Mesendoderm (in vitro differentiated cells): ENCODE results near the gene PSD.
A peak's percentile ranks its signal among the peaks of the same experiment; 100 is the strongest.

Experiments
- DNase-seq: peaks from one replicate; pipeline ENCODE4 v3.0.0; 2013
- H2AK5ac ChIP-seq: 2 replicates; pipeline ENCODE4 v1.6.1; 2013; ENCODE audit warnings: low read length, inconsistent platforms
- H2BK120ac ChIP-seq: 2 replicates; pipeline ENCODE4 v1.6.1; 2013; ENCODE audit warnings: low read depth, mild to moderate bottlenecking, low read length, moderate library complexity, mixed read lengths
- H2BK15ac ChIP-seq: replicated peaks from 2 replicates; pipeline ENCODE4 v1.6.1; 2013; ENCODE audit warnings: low read depth, mild to moderate bottlenecking, moderate library complexity
- H2BK5ac ChIP-seq: 2 replicates; pipeline ENCODE4 v1.6.1; 2013; ENCODE audit warnings: low read length, inconsistent platforms
- H3K18ac ChIP-seq: 2 replicates; pipeline ENCODE4 v1.6.1; 2013; ENCODE audit warnings: mild to moderate bottlenecking, low read length, mixed read lengths
- H3K23ac ChIP-seq: one replicate; pipeline ENCODE4 v1.6.1; 2013; ENCODE audit warnings: low read length
- H3K27ac ChIP-seq: 2 replicates; pipeline ENCODE4 v1.5.1; 2013; ENCODE audit warnings: low read depth, mild to moderate bottlenecking, inconsistent platforms, low read length, moderate library complexity
- H3K27me3 ChIP-seq: 2 replicates; pipeline ENCODE4 v1.6.1; 2013; ENCODE audit warnings: low read length, control low read depth, mild to moderate bottlenecking, inconsistent platforms; ENCODE audit not compliant: insufficient read depth, poor library complexity
- H3K36me3 ChIP-seq: 2 replicates; pipeline ENCODE4 v1.6.1; 2013; ENCODE audit warnings: low read length, inconsistent platforms; ENCODE audit not compliant: control insufficient read depth, insufficient read depth
- H3K4ac ChIP-seq: one replicate; pipeline ENCODE4 v1.6.1; 2013; ENCODE audit warnings: low read depth, mild to moderate bottlenecking, low read length, moderate library complexity
- H3K4me1 ChIP-seq: 2 replicates; pipeline ENCODE4 v1.6.1; 2013; ENCODE audit warnings: low read depth, low read length, inconsistent platforms; ENCODE audit not compliant: control insufficient read depth
- H3K4me2 ChIP-seq: 2 replicates; pipeline ENCODE4 v1.6.1; 2013; ENCODE audit warnings: low read length
- H3K4me3 ChIP-seq: 2 replicates; pipeline ENCODE4 v1.5.1; 2013; ENCODE audit warnings: mild to moderate bottlenecking, low read length
- H3K56ac ChIP-seq: one replicate; pipeline ENCODE4 v1.6.1; 2013; ENCODE audit warnings: low read length
- H3K79me1 ChIP-seq: 2 replicates; pipeline ENCODE4 v1.6.1; 2013; ENCODE audit warnings: low read length, inconsistent platforms
- H3K79me2 ChIP-seq: 2 replicates; pipeline ENCODE4 v1.6.1; 2013; ENCODE audit warnings: mild to moderate bottlenecking, low read length; ENCODE audit not compliant: control insufficient read depth, insufficient read depth
- H3K9ac ChIP-seq: 2 replicates; pipeline ENCODE4 v1.6.1; 2013; ENCODE audit warnings: low read length, inconsistent platforms
- H4K5ac ChIP-seq: one replicate; pipeline ENCODE4 v1.6.1; 2013; ENCODE audit warnings: low read length
- H4K8ac ChIP-seq: one replicate; pipeline ENCODE4 v1.6.1; 2013; ENCODE audit warnings: low read depth, mild to moderate bottlenecking, control low read depth, low read length, moderate library complexity
- WGBS: extraction: QIAGEN DNeasy Blood & Tissue Kit; methylation state at CpG from one replicate; pipeline ENCODE4 v1.1.7; 2013; ENCODE audit warnings: low lambda C conversion rate, missing lambda C conversion rate; ENCODE audit not compliant: insufficient coverage; ENCODE audit errors: extremely low coverage; 5-methylcytosine and 5-hydroxymethylcytosine counted together

PSD gene

GRCh38 chr10:102371295-102371694 is 47.3 kb downstream of the PSD start:
- H3K79me2 ChIP-seq, result no peaks in the 10 kb centered on the region
- H3K4me3 ChIP-seq, result no peak overlapping the region
- H2BK15ac ChIP-seq, result no peak overlapping the region
- no peak overlapping the region for H3K4me2 ChIP-seq
- H2BK5ac ChIP-seq, result no peak overlapping the region
- H3K36me3 ChIP-seq, result peaks cover 17% of the 10 kb centered on the region
- H3K18ac ChIP-seq, result no peak overlapping the region
- H3K4ac ChIP-seq, result no peak overlapping the region
- WGBS, result no CpG with 5 or more reads among the region's 2 CpGs
- no peak overlapping the region for H3K23ac ChIP-seq
- no peak overlapping the region for H3K27ac ChIP-seq
- no peak overlapping the region for H3K56ac ChIP-seq
- no peaks in the 10 kb centered on the region for H3K27me3 ChIP-seq
- H2BK120ac ChIP-seq, result no peak overlapping the region
- no peak overlapping the region for H4K8ac ChIP-seq
- no peaks in the 10 kb centered on the region for H3K79me1 ChIP-seq
- H3K4me1 ChIP-seq, result no peaks in the 10 kb centered on the region
- no peak for DNase-seq
- no peak overlapping the region for H3K9ac ChIP-seq
- no peak overlapping the region for H4K5ac ChIP-seq
- no peak overlapping the region for H2AK5ac ChIP-seq

- no peak overlapping the region for H3K4ac ChIP-seq
- H3K27me3 ChIP-seq, result no peaks in the 10 kb centered on the region
- H3K23ac ChIP-seq, result no peak overlapping the region
- no peak overlapping the region for H3K18ac ChIP-seq
- H3K4me3 ChIP-seq, result no peak overlapping the region
- H3K56ac ChIP-seq, result no peak overlapping the region
- H3K79me1 ChIP-seq, result no peaks in the 10 kb centered on the region
- no peak overlapping the region for H3K27ac ChIP-seq
- DNase-seq, result peak; percentile 89
- no peak overlapping the region for H4K5ac ChIP-seq
- H2AK5ac ChIP-seq, result no peak overlapping the region
- H3K79me2 ChIP-seq, result no peaks in the 10 kb centered on the region
- no peak overlapping the region for H2BK15ac ChIP-seq
- H3K36me3 ChIP-seq, result peaks cover 20% of the 10 kb centered on the region
- H3K9ac ChIP-seq, result no peak overlapping the region
- no peak overlapping the region for H4K8ac ChIP-seq
- no CpG with 5 or more reads among the region's 3 CpGs for WGBS
- H3K4me2 ChIP-seq, result no peak overlapping the region
- no peak overlapping the region for H2BK5ac ChIP-seq
- H2BK120ac ChIP-seq, result no peak overlapping the region
- no peaks in the 10 kb centered on the region for H3K4me1 ChIP-seq
Measured at GRCh38 chr10:102368077-102368476, 50.5 kb downstream of the PSD start.

- H4K5ac ChIP-seq, result no peak overlapping the region
- no peak overlapping the region for H3K9ac ChIP-seq
- no peak overlapping the region for H2BK120ac ChIP-seq
- H3K18ac ChIP-seq, result no peak overlapping the region
- H2BK15ac ChIP-seq, result no peak overlapping the region
- H2BK5ac ChIP-seq, result no peak overlapping the region
- H3K27me3 ChIP-seq, result no peaks in the 10 kb centered on the region
- no peak overlapping the region for H3K4me3 ChIP-seq
- no peak overlapping the region for H3K23ac ChIP-seq
- no peak overlapping the region for H3K4ac ChIP-seq
- peaks cover 20% of the 10 kb centered on the region for H3K36me3 ChIP-seq
- H3K56ac ChIP-seq, result no peak overlapping the region
- no peak for DNase-seq
- WGBS, result no CpG with 5 or more reads among the region's 1 CpG
- no peaks in the 10 kb centered on the region for H3K79me1 ChIP-seq
- H3K79me2 ChIP-seq, result no peaks in the 10 kb centered on the region
- H2AK5ac ChIP-seq, result no peak overlapping the region
- no peak overlapping the region for H3K27ac ChIP-seq
- H3K4me2 ChIP-seq, result no peak overlapping the region
- no peak overlapping the region for H4K8ac ChIP-seq
- H3K4me1 ChIP-seq, result no peaks in the 10 kb centered on the region
Measured at GRCh38 chr10:102367441-102367840, 51.1 kb downstream of the PSD start.

GRCh38 chr10:102358712-102359382 is 59.7 kb downstream of the PSD start:
- Histone ChIP-seq H3K9ac (no peak overlapping the region), H2BK120ac (no peak overlapping the region), H3K27ac (no peak overlapping the region), H3K56ac (no peak overlapping the region), H3K4me3 (no peak overlapping the region), H3K79me2 (no peaks in the 10 kb centered on the region), H3K18ac (no peak overlapping the region), H4K8ac (no peak overlapping the region), H3K4me2 (no peak overlapping the region), H2BK15ac (no peak overlapping the region), H2BK5ac (no peak overlapping the region), H3K27me3 (no peaks in the 10 kb centered on the region), H3K23ac (no peak overlapping the region), H2AK5ac (no peak overlapping the region), H3K79me1 (no peaks in the 10 kb centered on the region), H3K36me3 (peaks cover 12% of the 10 kb centered on the region), H4K5ac (no peak overlapping the region), H3K4me1 (no peaks in the 10 kb centered on the region), H3K4ac (no peak overlapping the region)
- WGBS, result no CpG with 5 or more reads among the region's 4 CpGs
- no peak for DNase-seq

- Histone ChIP-seq H3K27me3 (no peaks in the 10 kb centered on the region), H3K79me1 (no peaks in the 10 kb centered on the region), H3K4me1 (no peaks in the 10 kb centered on the region), H3K4me3 (no peak overlapping the region), H3K27ac (no peak overlapping the region), H3K18ac (no peak overlapping the region), H3K56ac (no peak overlapping the region), H4K5ac (no peak overlapping the region), H3K23ac (no peak overlapping the region), H2BK120ac (no peak overlapping the region), H4K8ac (no peak overlapping the region), H3K4me2 (no peak overlapping the region), H3K36me3 (peaks cover 8% of the 10 kb centered on the region), H3K79me2 (no peaks in the 10 kb centered on the region), H2BK5ac (no peak overlapping the region), H3K4ac (no peak overlapping the region), H2BK15ac (no peak overlapping the region), H3K9ac (no peak overlapping the region), H2AK5ac (no peak overlapping the region)
- WGBS, result no CpG with 5 or more reads among the region's 3 CpGs
- DNase-seq, result no peak
Measured at GRCh38 chr10:102354451-102354850, 64.1 kb downstream of the PSD start.
